Astrocyte (in vitro differentiated cells and primary cell): ENCODE measurements around the gene PREX1. TPM values are rescaled to one million over a fixed set of nuclear protein-coding genes. Genes with fewer than 3 reads are reported as not detected.

Experiments
- DNase-seq: peaks from one replicate; pipeline ENCODE4 v3.0.0-alpha.2; 2010; ENCODE audit warnings: low read depth
- FAIRE-seq: peaks from 2 replicates; lab custom pipeline; 2011; peaks lifted over from hg19 to GRCh38; lab: Jason Lieb, UNC
- H2AFZ ChIP-seq: 2 replicates; pipeline ENCODE4 v1.6.0; 2012; ENCODE audit warnings: low read depth, low read length, inconsistent platforms
- H3K27ac ChIP-seq: 2 replicates; pipeline ENCODE4 v1.5.1; 2011; ENCODE audit warnings: low read depth, low read length, inconsistent platforms
- H3K27me3 ChIP-seq: 2 replicates; pipeline ENCODE4 v1.6.0; 2011; ENCODE audit warnings: low read length, inconsistent platforms; ENCODE audit not compliant: insufficient read depth
- H3K36me3 ChIP-seq: 2 replicates; pipeline ENCODE4 v1.5.1; 2011; ENCODE audit warnings: low read length, inconsistent platforms; ENCODE audit not compliant: insufficient read depth
- H3K4me1 ChIP-seq: 2 replicates; pipeline ENCODE4 v1.5.1; 2011; ENCODE audit warnings: low read length, inconsistent platforms; ENCODE audit not compliant: insufficient read depth
- H3K4me2 ChIP-seq: 2 replicates; pipeline ENCODE4 v1.6.0; 2012; ENCODE audit warnings: low read length, inconsistent platforms
- H3K4me3 ChIP-seq: 2 replicates; pipeline ENCODE4 v1.5.1; 2011; ENCODE audit warnings: low read depth, mild to moderate bottlenecking, low read length, inconsistent platforms; ENCODE audit not compliant: insufficient read depth
- H3K79me2 ChIP-seq: 2 replicates; pipeline ENCODE4 v1.6.0; 2012; ENCODE audit warnings: mild to moderate bottlenecking, low read length, inconsistent platforms; ENCODE audit not compliant: insufficient read depth
- H3K9ac ChIP-seq: 2 replicates; pipeline ENCODE4 v1.6.0; 2012; ENCODE audit warnings: mild to moderate bottlenecking, low read length, inconsistent platforms
- H3K9me3 ChIP-seq: 2 replicates; pipeline ENCODE4 v1.5.1; 2012; ENCODE audit warnings: low read depth, mild to moderate bottlenecking, low read length, inconsistent platforms; ENCODE audit not compliant: insufficient read depth
- H4K20me1 ChIP-seq: 2 replicates; pipeline ENCODE4 v1.6.0; 2012; ENCODE audit warnings: low read length, inconsistent platforms; ENCODE audit not compliant: insufficient read depth
- H3K27ac Mint-ChIP-seq: one replicate; pipeline ENCODE4 v1.8.0; 2021; ENCODE audit warnings: mild to moderate bottlenecking, mixed read lengths; ENCODE audit not compliant: unreplicated experiment
- H3K27me3 Mint-ChIP-seq: one replicate; pipeline ENCODE4 v1.8.0; 2021; ENCODE audit warnings: low read depth, mixed read lengths; ENCODE audit not compliant: unreplicated experiment
- H3K36me3 Mint-ChIP-seq: one replicate; pipeline ENCODE4 v1.8.0; 2021; ENCODE audit warnings: low read depth, mixed read lengths; ENCODE audit not compliant: unreplicated experiment
- H3K4me1 Mint-ChIP-seq: one replicate; pipeline ENCODE4 v1.8.0; 2021; ENCODE audit warnings: low read depth, mixed read lengths; ENCODE audit not compliant: unreplicated experiment
- H3K4me3 Mint-ChIP-seq: one replicate; pipeline ENCODE4 v1.8.0; 2021; ENCODE audit warnings: mild to moderate bottlenecking, moderate library complexity, mixed read lengths; ENCODE audit not compliant: unreplicated experiment
- H3K9me3 Mint-ChIP-seq: one replicate; pipeline ENCODE4 v1.8.0; 2021; ENCODE audit warnings: mild to moderate bottlenecking, mixed read lengths; ENCODE audit not compliant: unreplicated experiment
- EZH2 ChIP-seq: IDR thresholded peaks from 2 replicates; pipeline ENCODE4 v1.6.1; 2012; ENCODE audit warnings: mild to moderate bottlenecking, low read length, inconsistent platforms; ENCODE audit not compliant: insufficient read depth
- total RNA-seq: library from RNA; stranded (reverse); gene quantifications from 2 replicates; pipeline ENCODE4 v1.2.1, GENCODE V29; 2021
- TF ChIP-seq, protein P1 (sequence below): IDR thresholded peaks from 2 replicates; pipeline ENCODE4 v1.5.1; 2011; ENCODE audit warnings: low read depth, mild to moderate bottlenecking, inconsistent platforms, low read length, moderate library complexity; ENCODE audit not compliant: insufficient read depth

Gene PREX1
- total RNA-seq, 1 donor from 2014 or later, result 3.5 TPM

DNA sequence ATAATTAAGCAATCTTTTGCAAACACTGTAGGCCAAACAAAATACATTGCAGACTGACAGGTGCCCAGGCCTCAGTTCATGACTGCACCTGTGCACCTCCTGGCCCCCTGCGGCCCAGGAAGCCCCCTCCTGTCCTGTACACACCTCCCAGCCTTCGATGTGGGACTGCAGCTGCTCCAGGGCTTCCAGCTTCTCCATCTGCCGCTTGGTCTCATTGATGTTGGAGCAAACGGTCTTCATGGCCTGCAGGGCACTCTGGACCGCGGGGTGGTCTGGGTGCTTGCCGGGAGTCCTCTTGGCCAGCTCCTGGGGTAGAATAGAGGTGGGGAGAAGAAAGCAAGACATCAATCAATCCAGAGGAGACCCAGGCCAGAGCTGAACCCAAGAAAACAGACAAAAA lies 119.7 kb downstream of the PREX1 start:
- no peak for FAIRE-seq
- no peaks in the 10 kb centered on the region for H3K4me1 Mint-ChIP-seq

DNA sequence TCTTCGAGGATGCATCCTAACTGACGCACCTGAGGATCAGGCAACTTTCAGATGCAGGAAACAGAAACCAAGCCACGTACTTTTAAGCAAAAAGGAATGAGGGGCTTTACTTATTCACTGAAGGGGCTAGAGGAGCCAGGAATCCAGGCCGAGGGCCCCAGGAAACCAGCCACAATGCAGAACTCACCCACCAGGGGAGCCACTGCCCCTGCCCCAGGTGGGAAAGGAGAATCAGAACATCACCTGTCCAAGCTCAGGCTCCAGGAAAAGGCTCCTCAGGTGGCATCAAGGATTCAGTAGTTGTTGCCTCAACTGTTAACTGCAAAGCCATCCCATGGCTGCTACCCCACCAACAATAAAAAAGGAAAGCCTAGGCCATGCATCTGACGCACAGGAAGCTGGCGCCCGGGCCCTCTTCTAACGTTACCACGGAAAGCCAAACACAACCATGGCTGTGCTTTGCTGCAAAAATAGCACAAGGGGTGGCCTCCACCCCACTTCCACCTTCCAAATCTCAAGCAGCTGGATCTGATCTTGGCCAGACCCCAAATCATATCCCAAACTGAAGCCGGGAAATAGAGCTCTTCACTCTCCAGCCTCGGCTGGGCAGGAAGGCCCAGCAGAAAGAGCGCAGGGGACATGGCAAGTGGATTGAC lies 121.0 kb downstream of the PREX1 start:
- Histone ChIP-seq H3K9ac (no peak overlapping the region), H3K4me3 (no peak overlapping the region), H3K79me2 (no peaks in the 10 kb centered on the region), H3K36me3 (no peaks in the 10 kb centered on the region), H4K20me1 (no peaks in the 10 kb centered on the region), H2AFZ (no peak overlapping the region), H3K4me1 (no peaks in the 10 kb centered on the region), H3K9me3 (no peaks in the 10 kb centered on the region), H3K27me3 (no peaks in the 10 kb centered on the region), H3K27ac (no peak overlapping the region), H3K4me2 (no peak overlapping the region)
- no peak for DNase-seq
- H3K27ac Mint-ChIP-seq, result no peak overlapping the region
- H3K4me3 Mint-ChIP-seq, result no peak overlapping the region
- FAIRE-seq, result no peak
- no peaks in the 10 kb centered on the region for H3K4me1 Mint-ChIP-seq
- H3K27me3 Mint-ChIP-seq, result peaks cover 16% of the 10 kb centered on the region
- TF ChIP-seq EZH2, result no peak
- TF ChIP-seq, protein P1, sequence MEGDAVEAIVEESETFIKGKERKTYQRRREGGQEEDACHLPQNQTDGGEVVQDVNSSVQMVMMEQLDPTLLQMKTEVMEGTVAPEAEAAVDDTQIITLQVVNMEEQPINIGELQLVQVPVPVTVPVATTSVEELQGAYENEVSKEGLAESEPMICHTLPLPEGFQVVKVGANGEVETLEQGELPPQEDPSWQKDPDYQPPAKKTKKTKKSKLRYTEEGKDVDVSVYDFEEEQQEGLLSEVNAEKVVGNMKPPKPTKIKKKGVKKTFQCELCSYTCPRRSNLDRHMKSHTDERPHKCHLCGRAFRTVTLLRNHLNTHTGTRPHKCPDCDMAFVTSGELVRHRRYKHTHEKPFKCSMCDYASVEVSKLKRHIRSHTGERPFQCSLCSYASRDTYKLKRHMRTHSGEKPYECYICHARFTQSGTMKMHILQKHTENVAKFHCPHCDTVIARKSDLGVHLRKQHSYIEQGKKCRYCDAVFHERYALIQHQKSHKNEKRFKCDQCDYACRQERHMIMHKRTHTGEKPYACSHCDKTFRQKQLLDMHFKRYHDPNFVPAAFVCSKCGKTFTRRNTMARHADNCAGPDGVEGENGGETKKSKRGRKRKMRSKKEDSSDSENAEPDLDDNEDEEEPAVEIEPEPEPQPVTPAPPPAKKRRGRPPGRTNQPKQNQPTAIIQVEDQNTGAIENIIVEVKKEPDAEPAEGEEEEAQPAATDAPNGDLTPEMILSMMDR, result no peak
- H3K9me3 Mint-ChIP-seq, result peaks cover 2% of the 10 kb centered on the region
- peaks cover 1% of the 10 kb centered on the region for H3K36me3 Mint-ChIP-seq

More for the DNA sequence above, 119.7 kb downstream of the PREX1 start:
- Histone ChIP-seq H3K4me2 (no peak overlapping the region), H3K9ac (no peak overlapping the region), H3K79me2 (no peaks in the 10 kb centered on the region), H4K20me1 (no peaks in the 10 kb centered on the region), H3K36me3 (no peaks in the 10 kb centered on the region), H3K4me3 (no peak overlapping the region), H2AFZ (no peak overlapping the region), H3K9me3 (no peaks in the 10 kb centered on the region), H3K27me3 (no peaks in the 10 kb centered on the region), H3K27ac (no peak overlapping the region), H3K4me1 (no peaks in the 10 kb centered on the region)
- Mint-ChIP-seq H3K27ac (no peak overlapping the region), H3K36me3 (peaks cover 1% of the 10 kb centered on the region), H3K9me3 (peaks cover 2% of the 10 kb centered on the region), H3K4me3 (no peak overlapping the region), H3K27me3 (peaks cover 22% of the 10 kb centered on the region)
- TF ChIP-seq, protein P1, result no peak
- TF ChIP-seq EZH2, result no peak
- DNase-seq, result no peak

DNA sequence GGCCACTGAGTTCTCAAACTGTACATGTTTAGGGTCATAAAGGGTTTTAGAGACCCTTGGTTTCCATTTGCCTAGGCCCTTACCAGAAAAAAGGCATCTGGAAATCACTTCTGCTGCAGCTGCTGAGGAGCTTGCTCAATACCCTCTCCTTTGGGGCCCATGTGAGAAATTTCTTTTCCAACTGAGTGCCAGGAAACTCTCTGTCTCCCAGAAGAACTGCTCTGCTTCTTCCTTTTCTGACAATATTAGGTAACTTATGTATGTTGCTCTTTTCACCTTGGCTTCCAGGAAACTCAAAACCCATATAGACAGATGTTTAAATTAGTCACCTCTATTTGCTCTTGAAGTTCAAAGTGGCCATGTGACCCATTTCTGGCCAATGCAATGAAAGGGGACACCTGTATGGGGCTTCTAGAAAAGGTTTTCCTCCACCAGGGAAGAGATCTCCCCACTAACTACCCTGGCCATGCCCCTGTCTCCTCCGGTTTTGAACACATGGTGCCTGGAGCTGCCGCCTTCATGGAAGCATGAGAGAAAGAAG lies 121.6 kb downstream of the PREX1 start:
- no peaks in the 10 kb centered on the region for H3K27me3 ChIP-seq
- H3K36me3 Mint-ChIP-seq, result peaks cover 1% of the 10 kb centered on the region
- H3K9me3 Mint-ChIP-seq, result peaks cover 2% of the 10 kb centered on the region

More for the DNA sequence above, 121.6 kb downstream of the PREX1 start:
- Histone ChIP-seq H3K4me2 (no peak overlapping the region), H3K4me3 (no peak overlapping the region), H2AFZ (no peak overlapping the region), H3K4me1 (no peaks in the 10 kb centered on the region), H3K9ac (no peak overlapping the region), H3K27ac (no peak overlapping the region), H3K36me3 (no peaks in the 10 kb centered on the region), H3K79me2 (no peaks in the 10 kb centered on the region), H3K9me3 (no peaks in the 10 kb centered on the region), H4K20me1 (no peaks in the 10 kb centered on the region)
- Mint-ChIP-seq H3K27me3 (peaks cover 16% of the 10 kb centered on the region), H3K4me1 (no peaks in the 10 kb centered on the region), H3K27ac (no peak overlapping the region), H3K4me3 (no peak overlapping the region)
- TF ChIP-seq, protein P1, result no peak
- TF ChIP-seq EZH2, result no peak
- DNase-seq, result no peak
- no peak for FAIRE-seq
